HCT116 (cell line): ENCODE data around the gene VSIG10. TPM values are rescaled to one million over a fixed set of nuclear protein-coding genes. Genes with fewer than 3 reads are reported as not detected.

Experiments used
- ATAC-seq: fragments of 200-7000 bp; cut with Tn5 transposase; 2 replicates; pipeline ENCODE4 v1.9.1; 2020; ENCODE audit warnings: mild to moderate bottlenecking, moderate library complexity
- BruUV-seq: library from RNA; stranded (reverse); fragments of 400-500 nt; replicated peaks from 2 replicates; lab custom pipeline; 2021; lab: Mats Ljungman, UMichigan
- CTCF ChIA-PET: fragments of 300-600 bp; sonication (Branson Sonifier 250); formaldehyde crosslinking; loops from one replicate; lab custom pipeline; 2021; ENCODE audit warnings: antibody characterized with exemption; lab: Charles Lee
- POLR2A ChIA-PET: fragments of 300-600, 350-600 bp; sonication (Branson Sonifier 250); formaldehyde crosslinking; loops from one replicate; lab custom pipeline; 2021; ENCODE audit warnings: antibody characterized with exemption; lab: Charles Lee
- RAD21 ChIA-PET, 2 experiments: fragments of 300-600 bp; sonication (Branson Sonifier 250); formaldehyde crosslinking; loops; one replicate each; lab custom pipeline; 2023; ENCODE audit warnings: low total read pairs in 2 of 2; ENCODE audit not compliant: uncharacterized antibody in 2 of 2, unreplicated experiment in 2 of 2, low non-redundant PET in 1 of 2; lab: Charles Lee
- DNase-seq: peaks from one replicate; pipeline ENCODE4 v3.0.0-alpha.2; 2010; ENCODE audit warnings: low read depth, low spot score
- H2AFZ ChIP-seq: fragments of 200-600 bp; shearing (Covaris generic), sonication (generic); 2 replicates; pipeline ENCODE4 v1.6.1; 2017; ENCODE audit warnings: low read depth, mixed run types, mixed read lengths, antibody characterized with exemption, low read length; ENCODE audit not compliant: poor library complexity, severe bottlenecking
- H3K27ac ChIP-seq: 2 replicates; pipeline ENCODE4 v1.5.1; 2012; ENCODE audit warnings: low read depth, low read length
- H3K27me3 ChIP-seq: fragments of 200-600 bp; sonication (generic); 2 replicates; pipeline ENCODE4 v1.6.1; 2016; ENCODE audit warnings: mixed run types, low read length, mixed read lengths; ENCODE audit not compliant: insufficient read depth
- H3K36me3 ChIP-seq, 2 experiments: fragments of 200-500 bp in 1 of 2; fragments of 200-600 bp in 1 of 2; sonication (Bioruptor generic) in 1 of 2; sonication (generic) in 1 of 2; 2 replicates each; pipeline versions ENCODE4 v1.5.1 to v1.6.1; 2014 to 2016; ENCODE audit warnings: low read length in 2 of 2, inconsistent platforms in 1 of 2, mixed read lengths in 1 of 2, mixed run types in 1 of 2; ENCODE audit not compliant: insufficient read depth in 2 of 2, control insufficient read depth in 1 of 2
- H3K4me1 ChIP-seq, 2 experiments: fragments of 200-600 bp in 1 of 2; sonication (generic) in 1 of 2; 2 replicates each; pipeline versions ENCODE4 v1.5.1 to v1.6.1; 2012 to 2017; ENCODE audit warnings: low read length in 2 of 2, inconsistent platforms in 1 of 2, mild to moderate bottlenecking in 1 of 2, mixed read lengths in 1 of 2, mixed run types in 1 of 2, moderate library complexity in 1 of 2; ENCODE audit not compliant: insufficient read depth in 2 of 2, control insufficient read depth in 1 of 2
- H3K4me2 ChIP-seq: fragments of 200-600 bp; sonication (generic); 2 replicates; pipeline ENCODE4 v1.6.1; 2017; ENCODE audit warnings: mixed run types, low read length, mixed read lengths
- H3K4me3 ChIP-seq, 2 experiments: fragments of 200-600 bp in 1 of 2; sonication (generic) in 1 of 2; replicated peaks in 1 of 2; 2 replicates each; pipeline ENCODE4 v1.5.1; 2011 to 2016; ENCODE audit warnings: low read length in 2 of 2, control low read depth in 1 of 2, low read depth in 1 of 2, mild to moderate bottlenecking in 1 of 2, mixed read lengths in 1 of 2, mixed run types in 1 of 2
- H3K79me2 ChIP-seq: fragments of 200-600 bp; sonication (generic); 2 replicates; pipeline ENCODE4 v1.6.1; 2017; ENCODE audit warnings: mild to moderate bottlenecking, mixed run types, low read length, moderate library complexity, mixed read lengths; ENCODE audit not compliant: insufficient read depth
- H3K9ac ChIP-seq: fragments of 200-600 bp; sonication (generic); 2 replicates; pipeline ENCODE4 v1.6.1; 2016; ENCODE audit warnings: low read length, mixed read lengths
- H3K9me2 ChIP-seq: fragments of 200-600 bp; sonication (generic), shearing (Covaris generic); 2 replicates; pipeline ENCODE4 v1.6.1; 2017; ENCODE audit warnings: mixed run types, mild to moderate bottlenecking, moderate library complexity; ENCODE audit not compliant: insufficient read depth
- H3K9me3 ChIP-seq, 2 experiments: fragments of 200-500 bp in 1 of 2; fragments of 200-600 bp in 1 of 2; sonication (Bioruptor generic) in 1 of 2; sonication (generic) in 1 of 2; 2 replicates each; pipeline ENCODE4 v1.6.1; 2014 to 2017; ENCODE audit warnings: low read length in 2 of 2, mixed read lengths in 2 of 2, inconsistent platforms in 1 of 2, low read depth in 1 of 2, mild to moderate bottlenecking in 1 of 2, mixed run types in 1 of 2, moderate library complexity in 1 of 2; ENCODE audit not compliant: control insufficient read depth in 1 of 2, insufficient read depth in 1 of 2
- H4K20me1 ChIP-seq: fragments of 200-600 bp; sonication (generic), shearing (Covaris generic); 2 replicates; pipeline ENCODE4 v1.6.1; 2017; ENCODE audit warnings: mixed run types, mild to moderate bottlenecking, moderate library complexity; ENCODE audit not compliant: insufficient read depth
- ATF3 ChIP-seq: IDR thresholded peaks from 2 replicates; pipeline ENCODE4 v1.6.1; 2012
- CEBPB ChIP-seq: IDR thresholded peaks from 2 replicates; pipeline ENCODE4 v1.6.1; 2012; ENCODE audit warnings: low read depth
- EGR1 ChIP-seq: IDR thresholded peaks from 2 replicates; pipeline ENCODE4 v1.6.1; 2012; ENCODE audit warnings: low read depth
- ELF1 ChIP-seq: IDR thresholded peaks from 2 replicates; pipeline ENCODE4 v1.6.1; 2012; ENCODE audit warnings: low read depth, borderline replicate concordance
- EZH2 ChIP-seq: fragments of 200-600 bp; sonication (generic); IDR thresholded peaks from 2 replicates; pipeline ENCODE4 v1.6.1; 2017; ENCODE audit warnings: antibody characterized with exemption, mixed run types
- EZH2phosphoT487 ChIP-seq: fragments of 200-600 bp; IDR thresholded peaks from 2 replicates; pipeline ENCODE4 v1.6.1; 2018; ENCODE audit warnings: antibody characterized with exemption, borderline replicate concordance
- MAX ChIP-seq: IDR thresholded peaks from 2 replicates; pipeline ENCODE4 v1.6.1; 2012
- POLR2A ChIP-seq: IDR thresholded peaks from 2 replicates; pipeline ENCODE4 v1.7.0; 2011; ENCODE audit warnings: borderline replicate concordance; ENCODE audit not compliant: insufficient read depth, insufficient read length; ENCODE audit errors: extremely low read depth
- POLR2AphosphoS5 ChIP-seq: IDR thresholded peaks from 2 replicates; pipeline ENCODE4 v1.6.1; 2011; ENCODE audit warnings: mild to moderate bottlenecking, low read depth, low read length, moderate library complexity
- RAD21 ChIP-seq: IDR thresholded peaks from 2 replicates; pipeline ENCODE4 v1.6.1; 2012; ENCODE audit warnings: low read depth, mild to moderate bottlenecking
- SIN3A ChIP-seq: IDR thresholded peaks from 2 replicates; pipeline ENCODE4 v1.6.1; 2012; ENCODE audit warnings: low read depth
- SP1 ChIP-seq: IDR thresholded peaks from 2 replicates; pipeline ENCODE4 v1.6.1; 2012; ENCODE audit warnings: low read depth
- YY1 ChIP-seq: IDR thresholded peaks from 2 replicates; pipeline ENCODE4 v1.6.1; 2011; ENCODE audit warnings: low read length, low read depth, moderate library complexity, mild to moderate bottlenecking; ENCODE audit not compliant: insufficient replicate concordance; ENCODE audit errors: extremely low read depth
- ZBTB33 ChIP-seq: IDR thresholded peaks from 2 replicates; pipeline ENCODE4 v1.6.1; 2011; ENCODE audit warnings: mild to moderate bottlenecking, low read length, moderate library complexity; ENCODE audit not compliant: insufficient replicate concordance; ENCODE audit errors: extremely low read depth
- ZNF274 ChIP-seq: fragments of 200-500 bp; sonication (Bioruptor generic); IDR thresholded peaks from 2 replicates; pipeline ENCODE4 v1.6.1; 2014; ENCODE audit warnings: mild to moderate bottlenecking, low read depth, low read length, inconsistent platforms
- intact Hi-C: fragments of 100-400 bp; cut with micrococcal nuclease; formaldehyde crosslinking; loops from 2 replicates; pipeline ENCODE4 v1.10.0; 2022
- total RNA-seq: library from RNA; stranded (reverse); gene quantifications from one replicate; pipeline ENCODE4 v1.2.1, GENCODE V29; 2021; ENCODE audit not compliant: unreplicated experiment

Gene VSIG10
- total RNA-seq, 1 experiment from 2014 or later = 42.6 TPM

- H3K9ac ChIP-seq = peak overlapping the region; percentile 82
- H3K9me2 ChIP-seq = no peaks in the 10 kb centered on the region
- ATAC-seq = no peak
- peak overlapping the region; percentile 79 to 83 for H3K4me3 ChIP-seq
- no peak for DNase-seq
- no peaks in the 10 kb centered on the region for H3K27me3 ChIP-seq
- intact Hi-C loops = loop anchor here (5.0 kb wide), 1 partner anchor 40 kb away; the partner anchor contains the start of gene WSB2
- H3K27ac ChIP-seq = peak overlapping the region; percentile 95; the same call in 1 of the 2 replicates
- peaks cover 36 to 49% of the 10 kb centered on the region in 2 experiments for H3K4me1 ChIP-seq
- CTCF ChIA-PET = interaction anchor here (1.9 kb wide), 1 partner anchor 19 kb away, joined by 7 read pairs; no protein-coding TSS in a partner anchor
- H3K9me3 ChIP-seq = no peaks in the 10 kb centered on the region
- POLR2A ChIA-PET = no interaction called here
- H2AFZ ChIP-seq = no peak overlapping the region
- TF ChIP-seq POLR2AphosphoS5 = no peak
- no peak for TF ChIP-seq YY1
- TF ChIP-seq ZBTB33 = no peak
- TF ChIP-seq SP1 = no peak
- TF ChIP-seq EZH2phosphoT487 = no peak
- BruUV-seq = TSS peak; percentile 57
- RAD21 ChIA-PET = no interaction called here
- H3K79me2 ChIP-seq = no peaks in the 10 kb centered on the region
- no peaks in the 10 kb centered on the region for H3K36me3 ChIP-seq
- H3K4me2 ChIP-seq = peak overlapping the region; percentile 85
- H4K20me1 ChIP-seq = no peaks in the 10 kb centered on the region
Measured at GRCh38 chr12:118102609-118103008, 1.2 kb downstream of the VSIG10 start.

DNA sequence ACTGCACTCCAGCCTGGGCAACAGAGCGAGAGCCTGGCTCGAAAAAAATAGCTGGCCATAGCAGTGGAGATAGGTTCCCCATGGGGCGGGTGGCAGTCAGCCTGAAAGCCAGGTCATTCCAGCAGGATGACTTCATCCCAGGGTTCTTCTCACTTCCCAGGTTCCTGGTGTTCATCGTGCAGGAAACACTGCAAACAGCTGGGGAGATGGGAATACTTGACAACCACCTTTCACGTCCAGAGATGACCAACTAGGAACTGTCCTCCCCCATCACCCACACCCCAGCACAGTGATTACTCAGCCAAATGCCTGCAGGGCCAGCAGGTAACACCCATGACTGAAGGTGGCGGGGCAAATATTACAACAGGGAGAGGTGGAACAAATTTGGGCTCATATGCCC lies 1.7 kb downstream of the VSIG10 start:
- H3K9me2 ChIP-seq = no peaks in the 10 kb centered on the region
- peak overlapping the region; percentile 85 for H3K4me2 ChIP-seq
- DNase-seq (peak; percentile 46), ATAC-seq (peak; percentile 32)
- H3K9ac ChIP-seq = peak overlapping the region; percentile 82
- intact Hi-C loops = loop anchor here (5.0 kb wide), 1 partner anchor 40 kb away; the partner anchor contains the start of gene WSB2
- ChIA-PET POLR2A (no interaction called here), CTCF (interaction anchor here (0.9 to 1.9 kb wide), 2 partner anchors 19 to 275 kb away, joined by 3 to 7 read pairs; no protein-coding TSS in a partner anchor), RAD21 (no interaction called here)
- no TSS peak for BruUV-seq
- no peak overlapping the region for H2AFZ ChIP-seq
- H3K4me1 ChIP-seq = peaks cover 36 to 49% of the 10 kb centered on the region in 2 experiments
- no peaks in the 10 kb centered on the region for H3K79me2 ChIP-seq
- no peaks in the 10 kb centered on the region for H3K27me3 ChIP-seq
- no peaks in the 10 kb centered on the region for H3K36me3 ChIP-seq
- H3K9me3 ChIP-seq = no peaks in the 10 kb centered on the region
- H3K4me3 ChIP-seq = peak overlapping the region; percentile 79 to 83
- H3K27ac ChIP-seq = peak overlapping the region; percentile 3; the same call in 1 of the 2 replicates
- H4K20me1 ChIP-seq = no peaks in the 10 kb centered on the region
- TF ChIP-seq CEBPB (peak; percentile 43), ATF3 (no peak), POLR2A (no peak), ZBTB33 (no peak), SIN3A (peak; percentile 84), RAD21 (0 out of 2 replicates have a peak, but pooled peaks have one; percentile 9), EGR1 (no peak), ZNF274 (no peak), MAX (peak; percentile 67), EZH2 (no peak), ELF1 (no peak)
